Measurements from ENCODE around the gene OR5B2.

GRCh38 chr11:58438486-58438885, 10.6 kb upstream of the OR5B2 start:
- TF ChIP-seq CTCF (tag by site-specific recombination; IDR thresholded peaks at IDR 0.05) (no peak), YY1 (tag by site-specific recombination; IDR thresholded peaks at IDR 0.05) (no peak), ZNF600 (tag by site-specific recombination; IDR thresholded peaks at IDR 0.05) (no peak), ZNF785 (tag by site-specific recombination; IDR thresholded peaks at IDR 0.05) (no peak), PATZ1 (tag by site-specific recombination; IDR thresholded peaks at IDR 0.05) (no peak), ZNF704 (tag by site-specific recombination; IDR thresholded peaks at IDR 0.05) (no peak), ZNF114 (tag by site-specific recombination; IDR thresholded peaks at IDR 0.05) (no peak), TCF7L2 (IDR thresholded peaks at IDR 0.05; ENCODE audit: borderline replicate concordance, low read depth, low read length) (no peak), SP7 (tag by site-specific recombination; IDR thresholded peaks at IDR 0.05) (no peak), ZNF639 (tag by site-specific recombination; IDR thresholded peaks at IDR 0.05) (no peak), ZNF324 (tag by site-specific recombination; IDR thresholded peaks at IDR 0.05) (no peak), ZNF558 (tag by site-specific recombination; IDR thresholded peaks at IDR 0.05) (no peak)
- TF ChIP-seq, protein P1, sequence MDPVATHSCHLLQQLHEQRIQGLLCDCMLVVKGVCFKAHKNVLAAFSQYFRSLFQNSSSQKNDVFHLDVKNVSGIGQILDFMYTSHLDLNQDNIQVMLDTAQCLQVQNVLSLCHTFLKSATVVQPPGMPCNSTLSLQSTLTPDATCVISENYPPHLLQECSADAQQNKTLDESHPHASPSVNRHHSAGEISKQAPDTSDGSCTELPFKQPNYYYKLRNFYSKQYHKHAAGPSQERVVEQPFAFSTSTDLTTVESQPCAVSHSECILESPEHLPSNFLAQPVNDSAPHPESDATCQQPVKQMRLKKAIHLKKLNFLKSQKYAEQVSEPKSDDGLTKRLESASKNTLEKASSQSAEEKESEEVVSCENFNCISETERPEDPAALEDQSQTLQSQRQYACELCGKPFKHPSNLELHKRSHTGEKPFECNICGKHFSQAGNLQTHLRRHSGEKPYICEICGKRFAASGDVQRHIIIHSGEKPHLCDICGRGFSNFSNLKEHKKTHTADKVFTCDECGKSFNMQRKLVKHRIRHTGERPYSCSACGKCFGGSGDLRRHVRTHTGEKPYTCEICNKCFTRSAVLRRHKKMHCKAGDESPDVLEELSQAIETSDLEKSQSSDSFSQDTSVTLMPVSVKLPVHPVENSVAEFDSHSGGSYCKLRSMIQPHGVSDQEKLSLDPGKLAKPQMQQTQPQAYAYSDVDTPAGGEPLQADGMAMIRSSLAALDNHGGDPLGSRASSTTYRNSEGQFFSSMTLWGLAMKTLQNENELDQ (tag by site-specific recombination; IDR thresholded peaks at IDR 0.05; ENCODE audit: low read depth) = no peak
- TF ChIP-seq, protein P2, sequence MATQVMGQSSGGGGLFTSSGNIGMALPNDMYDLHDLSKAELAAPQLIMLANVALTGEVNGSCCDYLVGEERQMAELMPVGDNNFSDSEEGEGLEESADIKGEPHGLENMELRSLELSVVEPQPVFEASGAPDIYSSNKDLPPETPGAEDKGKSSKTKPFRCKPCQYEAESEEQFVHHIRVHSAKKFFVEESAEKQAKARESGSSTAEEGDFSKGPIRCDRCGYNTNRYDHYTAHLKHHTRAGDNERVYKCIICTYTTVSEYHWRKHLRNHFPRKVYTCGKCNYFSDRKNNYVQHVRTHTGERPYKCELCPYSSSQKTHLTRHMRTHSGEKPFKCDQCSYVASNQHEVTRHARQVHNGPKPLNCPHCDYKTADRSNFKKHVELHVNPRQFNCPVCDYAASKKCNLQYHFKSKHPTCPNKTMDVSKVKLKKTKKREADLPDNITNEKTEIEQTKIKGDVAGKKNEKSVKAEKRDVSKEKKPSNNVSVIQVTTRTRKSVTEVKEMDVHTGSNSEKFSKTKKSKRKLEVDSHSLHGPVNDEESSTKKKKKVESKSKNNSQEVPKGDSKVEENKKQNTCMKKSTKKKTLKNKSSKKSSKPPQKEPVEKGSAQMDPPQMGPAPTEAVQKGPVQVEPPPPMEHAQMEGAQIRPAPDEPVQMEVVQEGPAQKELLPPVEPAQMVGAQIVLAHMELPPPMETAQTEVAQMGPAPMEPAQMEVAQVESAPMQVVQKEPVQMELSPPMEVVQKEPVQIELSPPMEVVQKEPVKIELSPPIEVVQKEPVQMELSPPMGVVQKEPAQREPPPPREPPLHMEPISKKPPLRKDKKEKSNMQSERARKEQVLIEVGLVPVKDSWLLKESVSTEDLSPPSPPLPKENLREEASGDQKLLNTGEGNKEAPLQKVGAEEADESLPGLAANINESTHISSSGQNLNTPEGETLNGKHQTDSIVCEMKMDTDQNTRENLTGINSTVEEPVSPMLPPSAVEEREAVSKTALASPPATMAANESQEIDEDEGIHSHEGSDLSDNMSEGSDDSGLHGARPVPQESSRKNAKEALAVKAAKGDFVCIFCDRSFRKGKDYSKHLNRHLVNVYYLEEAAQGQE (tag by site-specific recombination; IDR thresholded peaks at IDR 0.05) = no peak
